IPS DF 4.7 (cell line): Measurements from ENCODE around the gene MAML3.

Experiments used
- DNase-seq: peaks from one replicate; pipeline ENCODE4 v3.0.0-alpha.2; 2013; ENCODE audit warnings: low spot score; ENCODE audit errors: extremely low read depth

Gene MAML3

DNA sequence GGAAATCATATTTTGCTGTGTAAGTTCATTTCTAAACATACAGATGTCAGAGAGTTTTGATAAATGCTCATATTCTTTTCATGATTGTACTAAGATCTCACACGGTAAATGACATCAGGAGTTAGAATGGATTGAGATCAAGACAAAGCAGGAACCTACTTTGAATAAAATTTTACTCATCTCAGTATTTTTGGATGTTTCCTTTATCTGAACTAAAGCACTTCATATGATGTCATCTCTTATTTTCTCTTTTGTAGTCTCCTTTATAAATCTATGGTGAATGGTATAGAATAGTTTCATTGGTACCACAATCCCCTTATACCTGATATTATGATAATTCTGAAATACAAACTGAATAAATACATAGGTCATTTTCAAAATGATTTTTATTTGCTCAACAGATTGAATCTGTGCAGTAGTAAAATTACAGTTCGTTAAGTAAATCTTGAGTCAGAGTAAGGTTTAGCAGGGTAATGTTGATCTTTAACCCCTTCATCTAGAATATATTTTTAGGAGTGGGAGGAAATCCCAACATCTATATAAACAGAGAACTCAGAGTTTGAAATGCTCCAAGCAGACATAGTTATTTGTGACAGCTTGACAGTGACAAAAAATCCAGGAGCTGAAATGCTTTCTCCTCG, 308.4 kb downstream of the MAML3 start:
- DNase-seq = no peak

DNA sequence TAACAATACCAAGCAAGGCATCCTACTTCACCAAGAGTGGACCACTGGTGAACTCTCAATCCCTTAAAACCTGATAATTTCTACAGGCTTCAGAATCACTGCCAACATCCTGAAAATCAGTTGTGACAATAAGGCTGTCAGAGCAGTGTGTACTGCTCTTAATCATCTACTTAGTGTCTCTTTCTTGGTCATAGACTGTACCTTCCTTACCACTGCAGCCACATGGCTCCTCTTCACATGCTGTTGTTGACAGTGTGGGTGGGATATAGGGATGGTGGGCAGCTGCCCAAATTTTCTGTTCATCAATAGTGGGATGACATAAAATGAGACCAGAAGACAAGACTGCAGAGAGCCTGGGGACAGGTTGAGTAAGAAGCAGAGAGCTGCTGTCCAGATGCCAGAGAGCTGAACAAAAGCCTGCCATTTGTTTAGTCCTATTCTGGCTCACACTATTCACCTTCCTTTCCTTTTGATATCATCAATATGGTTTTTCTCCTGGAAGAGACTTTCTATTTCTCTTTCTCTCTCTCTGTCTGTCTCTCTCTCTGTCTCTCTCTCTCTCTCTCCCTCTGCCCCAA, 309.4 kb downstream of the MAML3 start:
- DNase-seq = no peak

DNA sequence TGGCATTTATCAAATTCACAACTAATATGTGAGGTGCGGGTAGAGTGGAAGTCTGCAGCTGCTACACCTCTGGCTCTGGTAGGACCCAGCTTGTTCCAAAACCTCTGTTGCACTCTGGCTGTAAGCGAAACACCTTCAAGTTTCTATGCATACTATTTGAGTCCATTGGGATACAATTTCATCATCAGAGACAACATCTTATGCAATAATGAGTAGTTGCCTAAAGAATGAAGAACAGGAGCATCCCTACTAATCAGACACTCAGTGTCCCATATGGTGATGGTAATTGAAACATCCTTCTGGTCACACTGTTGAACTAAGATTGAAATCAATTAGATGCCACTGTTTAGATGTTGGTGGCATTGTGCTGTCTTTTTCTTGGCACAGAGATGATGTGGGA, 309.9 kb downstream of the MAML3 start:
- DNase-seq = no peak

DNA sequence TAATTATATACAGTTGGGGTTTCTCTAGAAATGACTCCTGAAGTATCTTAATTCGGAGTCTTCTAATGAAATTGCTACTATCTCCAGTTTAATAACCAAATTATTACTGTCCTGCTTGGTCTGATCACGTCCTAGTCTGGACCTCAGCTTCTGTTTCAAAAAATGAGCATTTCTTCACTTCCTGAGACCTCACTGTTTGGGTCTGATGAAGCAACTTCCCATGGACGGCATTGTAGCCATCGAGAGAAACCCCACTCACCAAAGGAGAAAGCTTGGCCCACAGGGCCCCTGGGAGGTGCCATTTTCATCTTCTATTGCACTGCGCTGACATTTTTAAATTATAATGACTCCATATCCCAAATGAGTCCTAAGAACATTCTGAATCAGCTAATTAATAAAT, 310.3 kb downstream of the MAML3 start:
- no peak for DNase-seq

DNA sequence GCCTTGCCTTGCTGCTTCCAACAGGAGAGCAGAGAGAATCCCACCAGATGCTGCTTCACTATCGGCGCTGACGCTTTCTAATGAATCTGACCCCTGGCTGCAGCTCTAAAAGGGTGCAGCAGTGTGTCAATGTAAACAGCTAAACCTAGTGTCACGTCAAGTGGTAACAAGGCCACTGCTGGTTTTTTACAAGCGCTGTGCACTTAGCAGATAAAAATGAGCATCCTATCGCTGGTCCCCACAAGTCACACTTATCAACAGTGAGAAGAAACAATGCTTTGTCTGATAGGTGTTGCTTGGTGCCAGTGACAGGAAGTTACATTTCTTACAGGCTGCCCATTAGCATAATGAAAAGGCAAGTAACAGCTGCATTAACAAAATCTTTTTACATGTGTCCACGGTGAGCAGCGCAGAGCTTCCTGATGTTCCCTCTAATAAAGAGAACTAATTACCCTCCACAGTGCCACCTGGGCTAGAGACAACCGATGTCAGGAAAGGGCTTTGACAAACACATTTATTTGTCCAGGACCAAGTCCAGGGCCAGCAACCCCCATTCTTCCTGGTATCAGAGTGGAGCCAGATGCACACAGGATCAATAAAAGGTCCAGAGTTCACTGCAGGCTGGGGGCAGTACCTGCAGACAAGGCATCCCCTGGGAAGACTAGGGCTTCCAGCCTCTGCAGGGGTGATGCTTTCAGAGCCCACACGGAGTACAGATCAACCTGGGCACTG, 312.4 kb downstream of the MAML3 start:
- DNase-seq = no peak

DNA sequence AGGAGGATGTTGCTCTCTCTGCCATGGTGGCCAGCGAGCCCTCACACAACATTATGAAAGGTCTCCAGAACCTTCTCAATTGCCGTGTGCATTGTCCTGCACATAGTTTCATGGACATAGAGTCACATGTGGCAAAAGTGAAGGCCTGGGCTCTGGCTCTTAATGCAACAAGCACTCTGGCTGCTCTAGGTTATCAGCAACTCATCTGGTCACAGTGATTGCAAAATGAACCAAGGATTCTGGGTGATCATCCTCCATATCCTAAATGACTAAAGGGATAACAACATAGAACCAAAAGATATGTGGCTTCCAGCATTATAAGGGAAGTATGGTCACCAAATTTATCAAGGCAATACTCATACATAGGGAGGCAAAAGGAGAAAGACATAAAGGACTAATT, 313.2 kb downstream of the MAML3 start:
- DNase-seq = no peak

DNA sequence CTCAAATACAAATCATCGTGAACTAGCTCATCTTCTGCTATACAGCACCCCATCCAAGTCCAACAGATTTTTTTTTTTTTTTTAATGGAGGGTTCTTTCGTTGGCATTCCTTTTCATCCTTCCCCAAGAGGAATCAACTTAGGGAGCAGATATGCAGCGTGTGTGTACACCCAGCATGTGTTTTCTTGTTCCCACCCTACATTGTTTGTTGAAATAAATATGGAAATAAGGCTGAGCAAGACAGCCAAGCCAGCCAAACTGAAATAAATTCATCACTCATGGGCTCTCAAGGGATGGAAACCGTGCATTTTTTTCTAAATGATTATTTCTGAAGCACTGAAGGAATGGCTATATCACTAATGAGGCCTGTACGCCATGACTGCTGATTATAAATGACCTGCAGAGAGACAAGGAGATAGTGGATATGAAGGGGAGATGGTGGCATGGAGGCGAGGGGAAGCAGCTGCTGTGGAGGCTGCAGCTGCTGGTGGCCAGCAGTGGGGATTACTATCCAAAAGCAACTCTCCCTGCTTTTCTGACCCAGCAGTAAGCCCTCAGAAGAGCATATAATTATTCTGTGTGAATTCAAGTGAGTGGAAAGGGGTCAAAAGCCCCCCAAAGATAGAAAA, 314.5 kb downstream of the MAML3 start:
- no peak for DNase-seq

DNA sequence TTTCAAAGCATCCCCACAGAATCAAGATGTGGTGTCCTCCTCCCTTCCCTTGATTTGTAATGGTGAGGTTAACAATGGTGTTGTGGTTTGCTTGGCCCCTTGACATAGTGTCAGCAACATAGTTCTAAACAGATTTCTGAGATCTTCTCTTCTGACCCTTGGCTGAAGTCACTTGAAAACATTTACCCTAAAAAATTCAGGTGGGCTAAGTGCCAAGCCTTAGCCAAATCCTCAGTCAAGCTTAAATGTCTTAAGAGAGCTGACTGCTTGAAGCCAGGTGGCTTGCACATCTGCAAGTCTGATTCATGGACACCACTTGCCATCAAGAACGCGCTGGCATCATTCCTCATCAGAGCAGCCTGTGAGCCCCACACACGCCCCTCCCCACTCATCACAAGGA, 315.2 kb downstream of the MAML3 start:
- DNase-seq = no peak

DNA sequence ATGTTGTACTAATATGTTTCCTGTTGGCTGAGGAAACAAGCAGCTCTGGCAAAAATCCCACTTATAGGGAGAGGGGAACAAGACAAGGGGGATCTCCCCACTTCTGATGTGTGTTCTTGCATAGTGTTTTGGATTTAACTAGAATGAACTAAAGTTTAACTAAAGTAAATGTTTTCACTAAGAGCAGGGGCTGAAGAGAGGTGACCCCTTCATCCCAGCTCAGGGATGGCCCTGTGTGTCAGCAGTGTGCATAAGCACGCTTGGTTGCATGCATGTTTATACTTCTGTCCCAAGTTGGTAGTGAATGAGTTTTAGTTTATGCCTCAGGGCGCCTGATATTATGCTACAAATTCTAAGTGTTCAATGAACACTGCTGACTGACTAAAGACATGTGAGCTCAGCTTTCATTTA, 319.0 kb downstream of the MAML3 start:
- DNase-seq = no peak

DNA sequence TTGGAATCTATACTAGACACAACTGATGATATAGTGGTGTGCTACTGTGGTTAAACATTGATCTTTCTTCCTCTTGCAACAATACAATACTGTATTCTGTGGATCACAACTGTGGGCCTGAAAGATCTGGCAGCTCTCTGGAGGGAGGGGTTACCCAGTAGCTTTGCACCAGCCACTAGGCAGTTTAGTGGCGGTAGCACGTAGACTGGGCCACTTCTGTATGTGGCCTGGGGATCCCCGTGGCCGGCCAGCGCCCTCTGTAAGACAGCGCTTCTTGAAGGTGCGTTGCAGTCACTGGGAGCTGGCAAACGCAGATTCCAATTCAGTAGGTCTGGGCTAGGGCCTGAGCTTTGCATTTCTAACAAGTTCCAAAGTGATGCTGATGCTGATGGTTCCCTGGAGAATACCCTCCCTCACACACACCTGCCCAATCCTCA, 319.7 kb downstream of the MAML3 start:
- no peak for DNase-seq

DNA sequence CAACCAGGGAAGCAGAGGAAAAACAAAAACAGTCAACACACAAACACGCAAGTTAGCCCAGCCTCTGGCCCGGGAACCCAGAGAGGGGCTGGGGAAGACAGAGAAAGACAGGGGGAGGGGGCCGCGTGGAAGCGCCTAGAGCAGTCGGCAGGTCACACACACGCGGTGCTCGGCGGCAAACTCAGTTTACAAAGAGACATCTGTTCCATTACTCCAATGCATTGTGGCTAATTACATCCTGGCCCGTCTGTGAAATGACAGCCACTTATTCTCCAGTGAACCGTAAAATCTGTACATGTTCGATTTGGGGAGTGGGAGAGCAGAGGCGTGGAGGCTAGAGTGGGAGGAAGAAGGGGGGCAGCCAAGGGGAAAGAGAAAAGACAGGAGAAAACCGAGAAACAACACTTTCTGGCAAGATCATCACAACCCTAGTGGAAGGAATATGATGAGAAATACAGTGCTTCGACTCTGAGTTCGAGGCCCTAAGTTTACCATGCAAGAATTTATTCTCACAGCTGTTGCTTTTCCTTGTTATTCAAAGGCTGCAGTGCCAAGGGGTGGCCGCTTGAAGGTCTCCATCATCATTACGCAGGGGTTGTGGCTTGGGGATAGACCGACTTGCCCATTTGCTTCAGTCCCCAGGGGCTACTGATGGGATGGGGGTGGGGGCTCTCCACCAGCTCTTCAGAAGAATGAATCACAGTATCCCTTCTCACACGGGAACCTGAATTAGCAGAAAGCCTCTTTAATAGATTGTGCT, 320.7 kb downstream of the MAML3 start:
- DNase-seq = no peak

DNA sequence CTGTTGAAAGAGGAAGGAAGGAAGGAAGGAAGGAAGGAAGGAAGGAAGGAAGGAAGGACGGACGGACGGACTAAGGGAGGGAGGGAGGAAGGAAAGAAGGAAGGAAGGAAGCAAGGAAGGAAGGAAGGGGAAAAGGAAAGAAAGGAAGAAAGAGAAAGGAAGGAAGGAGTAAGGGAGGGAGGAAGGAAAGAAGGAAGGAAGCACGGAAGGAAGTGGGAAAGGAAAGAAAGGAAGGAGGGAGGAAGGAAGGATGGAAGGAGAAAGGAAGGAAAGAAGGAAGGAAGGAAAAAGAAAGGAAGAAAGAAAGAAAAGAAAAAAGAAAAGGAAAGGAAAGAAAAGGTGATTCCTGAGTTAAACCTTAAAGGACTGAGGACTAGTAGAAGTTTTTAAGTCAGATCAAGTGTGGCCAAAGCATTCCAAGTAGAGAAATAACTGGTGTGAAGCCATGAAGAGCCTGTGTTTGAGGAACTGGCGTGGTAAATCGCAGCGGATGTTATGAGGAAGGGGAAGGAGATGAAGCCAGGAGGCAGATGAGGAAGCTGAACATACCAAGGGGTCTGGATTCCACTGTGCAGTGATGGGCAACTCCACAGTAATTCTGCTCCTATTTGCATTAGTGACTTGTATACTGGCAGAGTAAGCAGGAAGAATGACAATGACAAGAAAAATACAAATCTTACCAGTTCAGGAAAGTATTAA, 324.9 kb downstream of the MAML3 start:
- no peak for DNase-seq

DNA sequence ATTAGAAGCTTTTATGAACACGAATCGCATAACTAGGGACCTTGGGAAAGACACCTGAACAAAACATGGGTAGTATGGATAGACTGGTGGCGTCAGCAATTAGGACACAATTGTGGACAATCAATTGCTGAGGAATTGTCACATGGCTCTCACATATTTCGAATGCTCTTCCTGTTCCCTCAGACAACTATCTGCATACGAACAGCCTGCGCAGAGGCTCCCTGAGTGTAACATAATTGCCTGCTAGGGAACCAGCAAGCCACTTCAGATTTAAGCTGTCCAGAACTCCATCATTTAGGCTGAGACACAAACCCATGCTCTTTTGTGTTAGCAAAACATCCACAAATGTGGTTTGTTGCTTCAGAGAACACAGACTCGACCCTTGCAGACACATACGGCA, 327.6 kb downstream of the MAML3 start:
- no peak for DNase-seq

DNA sequence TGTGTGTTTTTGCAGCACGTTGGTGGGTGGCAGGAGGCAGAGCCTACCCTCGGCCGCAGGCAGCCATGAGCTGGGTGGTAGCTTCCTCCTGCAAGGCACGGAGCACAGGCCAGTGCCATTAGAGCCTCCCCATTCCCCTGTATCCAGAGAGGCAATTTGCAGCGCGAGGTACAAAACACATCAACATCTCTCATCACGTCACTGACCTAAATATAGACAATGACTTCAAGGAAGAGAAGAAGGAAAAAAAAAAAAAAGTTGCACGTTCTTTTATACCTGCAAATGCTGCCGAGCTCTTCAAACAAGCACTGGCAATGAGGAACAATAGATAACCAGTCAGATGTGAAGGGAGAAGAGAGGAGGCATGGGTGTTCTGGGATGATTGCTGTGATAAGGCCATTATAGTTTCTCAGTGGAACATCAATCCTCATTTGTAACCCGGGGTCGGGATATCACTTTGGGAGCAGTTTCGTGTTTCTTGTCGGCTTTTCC, 328.4 kb downstream of the MAML3 start:
- DNase-seq = no peak

DNA sequence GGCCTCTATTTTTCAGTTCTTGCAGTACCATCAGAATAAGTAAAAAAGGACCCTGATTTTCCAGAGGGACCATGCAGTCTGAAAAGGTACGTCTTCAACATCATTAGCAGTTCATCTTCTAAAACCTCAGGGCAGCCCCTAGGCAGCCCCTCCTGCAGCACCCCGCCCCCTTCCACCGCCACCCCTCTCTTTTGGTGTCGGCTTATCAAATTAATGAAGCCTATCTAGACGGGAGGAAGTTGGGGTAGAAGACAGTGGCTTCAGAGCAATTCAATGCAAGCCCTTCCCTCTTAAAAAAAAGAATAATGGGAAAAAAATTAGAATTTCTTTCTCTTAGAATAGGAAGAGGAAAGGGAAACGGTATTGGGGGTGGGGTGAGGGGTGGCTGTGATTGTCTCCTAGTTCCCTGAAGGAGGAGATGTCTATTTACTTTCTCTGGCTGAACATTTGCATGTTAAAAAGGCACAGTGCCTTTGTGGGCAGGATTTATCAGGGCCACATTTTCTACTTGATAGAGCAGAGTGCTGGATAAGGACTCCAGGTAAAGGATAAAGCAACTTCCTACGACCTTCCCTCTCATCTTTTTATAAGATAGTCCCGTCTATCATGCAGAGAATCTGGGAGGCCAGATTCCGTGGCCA, 329.0 kb downstream of the MAML3 start:
- DNase-seq = no peak

DNA sequence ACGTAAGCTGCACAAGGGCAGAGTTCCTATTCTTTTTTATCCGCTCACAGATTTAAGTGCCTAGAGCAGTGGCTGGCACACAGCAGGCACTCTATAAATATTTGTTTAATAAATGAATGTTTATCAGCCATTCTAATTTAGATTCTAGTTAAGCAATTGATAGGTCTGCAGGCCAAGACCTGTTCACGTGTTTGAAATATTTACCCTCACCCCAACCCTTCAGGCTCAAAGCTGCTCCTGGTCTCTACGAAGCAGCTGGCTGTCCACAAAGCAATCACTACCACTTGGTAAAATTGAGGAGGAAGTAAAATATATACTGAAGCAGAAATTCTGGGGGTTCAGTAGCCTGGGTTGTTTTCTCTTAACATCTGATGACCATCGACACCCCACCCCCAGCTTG, 330.2 kb downstream of the MAML3 start:
- no peak for DNase-seq

DNA sequence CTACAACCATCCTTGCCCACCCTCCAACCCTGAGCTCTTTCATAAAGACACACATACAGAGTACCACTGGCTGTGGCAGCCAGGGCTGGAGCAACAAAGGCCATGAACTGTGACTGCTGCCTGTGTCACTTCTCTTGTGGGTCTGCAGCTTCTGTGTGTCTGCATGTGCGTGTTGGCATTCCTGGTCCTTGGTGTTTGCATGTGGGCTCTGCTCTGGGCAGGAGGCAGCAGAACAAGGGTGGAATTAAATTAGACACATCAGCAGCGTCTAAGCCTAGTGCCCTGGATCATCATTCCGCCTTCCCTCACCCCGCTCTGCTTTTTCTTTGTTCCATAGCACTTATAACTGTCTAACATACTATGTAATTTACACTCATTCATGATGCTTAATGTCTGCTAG, 330.6 kb downstream of the MAML3 start:
- DNase-seq = no peak

DNA sequence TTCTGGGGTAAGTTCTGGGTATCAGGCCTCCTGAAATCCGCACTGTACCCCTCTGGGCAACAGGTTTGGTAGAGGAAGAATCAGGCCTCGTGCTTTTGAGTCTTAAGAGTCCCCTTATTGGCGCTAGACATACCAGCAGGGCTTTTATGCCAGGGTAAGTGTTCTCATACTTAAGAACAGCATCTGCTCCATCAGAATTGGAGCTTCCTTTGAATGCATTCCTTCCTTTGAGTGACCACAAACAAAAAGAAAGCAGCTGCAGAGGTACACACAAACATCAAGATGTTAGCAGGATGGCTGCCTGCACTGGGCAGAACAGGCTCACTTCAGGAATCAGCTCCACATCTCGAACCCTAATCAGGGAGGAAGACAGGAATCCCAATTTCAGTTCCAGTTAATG, 331.6 kb downstream of the MAML3 start:
- no peak for DNase-seq

DNA sequence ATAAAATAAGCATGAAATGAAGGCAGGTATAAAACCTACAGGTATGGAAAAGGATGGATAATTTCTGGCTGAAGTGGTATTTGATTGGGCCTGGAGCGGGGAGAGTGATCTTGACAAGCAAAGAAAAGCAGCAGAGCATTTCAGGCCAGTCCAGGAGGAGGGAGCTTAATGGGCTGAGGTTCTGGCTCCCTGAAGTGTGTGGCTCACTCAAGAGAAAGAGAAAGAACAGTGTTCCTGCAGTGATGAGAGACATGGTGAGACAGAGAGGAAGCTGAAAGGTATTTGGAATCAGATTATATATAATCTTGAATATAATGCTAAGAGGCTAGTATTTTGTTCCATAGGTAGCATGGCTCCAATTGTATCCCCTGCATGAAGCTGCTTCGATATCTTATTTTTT, 334.9 kb downstream of the MAML3 start:
- no peak for DNase-seq

DNA sequence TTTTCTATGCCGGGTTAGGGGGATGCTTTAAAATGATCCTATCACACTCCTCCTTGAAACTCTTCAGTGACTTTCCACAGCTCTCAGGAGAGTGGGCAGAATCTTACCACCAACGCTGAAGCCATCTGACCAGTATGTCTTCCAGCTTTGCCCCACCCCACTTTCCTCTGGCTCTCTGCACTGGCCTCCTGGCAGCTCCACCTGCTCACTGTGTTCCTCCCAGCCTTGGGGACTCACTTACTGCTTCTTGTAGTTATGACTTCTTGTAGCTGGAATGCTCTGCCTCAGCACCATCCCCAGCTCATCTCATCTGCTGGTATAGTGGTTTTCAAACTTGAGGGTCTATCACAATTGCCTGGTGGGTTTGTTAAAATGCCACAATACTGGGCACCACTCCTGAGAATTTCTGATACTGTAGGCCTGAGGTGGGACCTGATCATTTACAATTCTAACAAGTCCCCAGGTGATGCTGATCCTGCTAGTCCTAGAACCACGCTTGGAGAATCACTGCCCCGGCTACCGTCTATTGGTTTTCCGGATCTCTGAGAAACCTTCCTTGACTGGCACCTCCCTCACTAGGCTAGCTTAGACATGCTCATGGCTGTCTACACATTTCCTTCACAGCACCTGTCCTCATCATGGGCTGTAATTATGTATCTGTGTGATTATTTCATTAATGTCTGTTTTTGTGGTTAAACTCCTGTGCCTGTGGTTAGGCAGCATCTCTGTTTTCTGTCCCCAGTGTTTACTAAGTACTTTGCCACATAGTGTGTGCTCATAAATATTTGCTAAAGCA, 336.1 kb downstream of the MAML3 start:
- no peak for DNase-seq
